Inferior parietal cortex (tissue), 1 donor: ENCODE results near the gene RAP1GAP2.
A peak's percentile ranks its signal among the peaks of the same experiment; 100 is the strongest.
"Not testable (repeated sequence)": the region's sequence is repeated elsewhere in the genome, so short reads cannot be mapped to it uniquely, and the experiment has no call there.

Experiments
- DNase-seq: peaks from one replicate; pipeline ENCODE4 v3.0.0-alpha.2; 2016; ENCODE audit errors: extremely low spot score

RAP1GAP2 gene

DNA sequence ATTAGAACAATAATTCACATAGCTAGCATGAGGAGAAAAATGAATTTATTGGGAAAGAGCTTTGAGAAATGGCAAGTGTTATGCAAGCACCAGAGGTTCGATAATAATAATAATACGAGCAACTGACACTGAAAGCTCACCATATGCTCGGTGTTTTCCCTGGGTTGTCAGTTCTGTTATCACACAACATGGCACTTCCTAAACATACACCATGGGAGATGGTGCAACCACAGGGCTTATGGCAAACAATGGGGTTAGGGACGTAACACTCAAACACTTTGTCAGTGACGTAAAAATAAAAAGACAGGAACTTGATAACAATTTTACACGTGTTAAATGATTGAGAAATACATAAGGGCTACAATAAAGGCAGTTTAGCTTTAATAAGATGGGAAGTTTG is 243.5 kb downstream of the RAP1GAP2 start:
- no peak for DNase-seq

DNA sequence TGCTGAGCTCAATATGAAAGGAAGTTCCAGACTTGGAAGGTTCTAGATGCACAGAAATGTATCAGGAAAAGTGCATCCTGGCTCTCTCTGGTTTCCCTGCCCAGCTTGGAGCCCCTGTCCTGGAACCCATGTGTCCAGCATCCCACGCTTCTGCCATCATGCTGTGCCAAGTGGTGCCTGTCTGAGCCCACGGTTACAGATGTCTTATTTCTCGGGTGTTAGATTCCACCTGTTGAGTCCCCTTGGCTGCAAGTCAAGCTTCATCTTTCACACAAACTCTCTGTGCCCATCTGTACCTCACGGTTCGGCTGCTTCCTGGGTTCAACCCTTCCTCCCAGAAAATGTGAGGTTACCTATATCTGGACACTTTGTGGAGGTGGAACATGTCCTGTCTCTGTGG is 244.6 kb downstream of the RAP1GAP2 start:
- peak; percentile 33 for DNase-seq

DNA sequence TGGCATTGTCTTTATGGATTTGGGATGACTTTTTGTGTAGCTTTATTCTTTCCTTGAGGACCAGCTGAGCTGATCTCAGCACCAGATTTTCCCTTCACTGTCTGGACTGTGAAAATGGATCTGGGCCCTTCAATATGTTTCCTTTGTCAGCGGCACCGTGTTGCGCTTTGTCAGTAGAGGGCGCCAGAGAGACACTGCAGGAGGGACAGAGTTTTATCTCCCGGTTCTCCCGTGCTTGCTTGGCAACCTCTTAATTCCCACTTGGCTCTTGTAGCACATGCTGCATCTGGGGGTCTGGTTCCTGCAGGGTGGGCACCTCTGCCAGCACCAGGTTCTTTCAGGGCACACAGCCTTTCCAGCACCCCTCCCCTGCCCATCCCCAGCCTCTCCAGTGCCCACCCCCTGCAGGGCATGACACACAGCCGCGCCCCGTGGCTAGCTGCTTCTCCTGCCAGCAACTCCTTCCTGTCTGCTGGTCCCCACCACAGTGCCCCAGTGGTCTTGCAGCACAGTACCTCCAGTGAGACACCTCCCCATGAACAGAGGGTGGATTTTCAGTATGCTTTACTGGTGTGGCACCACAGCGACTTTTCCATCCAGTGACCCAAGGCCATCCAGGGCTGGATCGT is 247.6 kb downstream of the RAP1GAP2 start:
- no peak for DNase-seq

DNA sequence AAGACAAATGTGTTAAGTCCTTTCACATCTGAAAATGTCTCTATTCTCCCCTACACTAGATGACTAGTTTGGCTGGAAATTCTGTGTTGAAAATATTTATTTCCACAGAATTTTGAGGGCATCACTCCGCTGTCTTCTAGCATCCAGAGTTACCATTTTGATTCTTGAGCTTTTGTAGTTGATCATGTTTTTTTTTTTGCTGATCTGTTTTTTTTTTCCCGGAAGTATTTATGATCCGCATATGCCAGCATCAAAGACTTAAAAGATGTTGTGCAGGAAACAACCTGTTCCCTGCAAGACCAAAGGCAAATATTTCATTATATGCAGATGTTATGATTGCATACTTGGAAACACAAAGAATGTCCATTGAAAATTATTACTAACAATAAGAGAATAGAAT is 250.5 kb downstream of the RAP1GAP2 start:
- DNase-seq, result no peak

DNA sequence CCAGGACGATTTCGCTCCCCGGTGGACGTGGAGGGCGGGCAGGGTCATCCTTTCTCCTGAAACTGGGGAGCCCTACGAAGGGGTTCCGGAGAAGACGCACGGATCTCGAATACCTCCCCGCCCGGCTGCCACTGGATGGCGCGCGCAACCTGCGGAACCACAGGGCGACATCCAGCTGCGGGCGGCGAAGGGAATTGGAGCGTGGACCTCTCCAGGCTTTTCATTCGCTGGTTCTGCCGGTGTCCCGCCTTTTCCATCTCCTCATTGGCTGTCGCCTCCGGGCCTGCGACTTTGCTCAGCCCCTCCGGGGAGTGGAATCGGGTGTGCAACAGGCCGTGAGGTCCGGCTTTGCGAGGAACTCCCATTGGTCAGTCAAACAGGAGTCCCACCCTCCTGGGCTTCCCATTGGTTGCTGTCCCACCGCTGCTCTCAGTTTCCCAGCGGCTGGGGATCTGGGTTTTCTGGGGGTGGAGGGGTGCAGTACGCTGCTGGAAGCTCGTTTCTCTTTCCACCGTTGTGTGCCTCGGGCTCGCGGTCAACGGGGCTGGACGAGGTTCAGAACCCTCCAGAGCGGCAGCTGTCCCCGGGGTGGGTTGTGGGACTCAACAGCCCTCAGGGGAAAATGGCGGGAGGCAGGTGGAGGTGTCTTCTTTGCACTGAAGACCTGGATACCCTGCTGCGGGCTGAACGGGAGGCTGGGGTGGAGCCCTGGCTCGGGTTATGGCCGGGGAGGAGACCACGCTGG is 252.7 kb downstream of the RAP1GAP2 start:
- peak; percentile 97 for DNase-seq

DNA sequence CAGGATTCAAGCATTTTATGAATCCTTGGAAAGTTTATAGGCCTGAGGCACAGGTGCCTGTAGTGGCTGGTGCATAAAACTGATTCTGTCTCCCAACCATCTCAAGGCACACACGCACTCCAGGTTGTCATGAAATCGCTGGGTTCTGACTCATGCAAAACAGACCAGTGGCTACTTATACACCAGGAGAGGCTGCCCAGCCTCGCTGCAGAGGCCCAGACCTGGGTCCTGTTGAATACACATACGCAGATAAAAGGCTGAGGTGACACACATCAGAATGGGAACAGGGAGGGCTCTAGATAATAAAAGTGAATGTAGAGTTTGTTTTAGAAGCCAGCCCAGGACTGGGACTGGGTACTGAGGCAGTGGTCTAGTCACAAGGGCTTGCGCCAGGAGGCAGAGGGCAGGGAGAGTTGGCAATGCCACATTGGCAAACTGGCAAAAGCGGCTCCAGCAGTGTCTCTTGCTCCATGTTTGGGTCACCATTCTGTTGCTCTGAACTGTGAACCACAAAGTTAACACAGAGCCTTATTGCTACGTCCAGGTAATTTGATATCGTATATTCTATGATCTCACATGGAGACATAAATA is 253.6 kb downstream of the RAP1GAP2 start:
- no peak for DNase-seq

DNA sequence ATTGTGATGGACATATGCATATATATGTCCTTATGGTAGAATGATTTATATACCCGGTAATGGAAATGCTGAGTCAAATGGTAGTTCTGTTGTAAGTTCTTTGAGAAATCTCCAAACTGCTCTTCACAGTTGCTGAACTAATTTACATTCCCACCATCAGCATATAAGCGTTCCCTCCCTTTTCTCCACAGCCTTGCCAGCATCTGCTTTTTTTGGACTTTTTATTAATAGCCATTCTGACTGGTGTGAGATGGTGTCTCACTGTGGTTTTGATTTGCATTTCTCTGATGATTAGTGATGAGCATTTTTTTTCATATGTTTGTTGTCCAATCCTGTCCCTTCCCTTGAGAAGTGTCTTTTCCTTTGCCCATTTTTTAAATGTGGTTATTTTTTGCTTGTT is 258.6 kb downstream of the RAP1GAP2 start:
- DNase-seq, result not testable (repeated sequence)

DNA sequence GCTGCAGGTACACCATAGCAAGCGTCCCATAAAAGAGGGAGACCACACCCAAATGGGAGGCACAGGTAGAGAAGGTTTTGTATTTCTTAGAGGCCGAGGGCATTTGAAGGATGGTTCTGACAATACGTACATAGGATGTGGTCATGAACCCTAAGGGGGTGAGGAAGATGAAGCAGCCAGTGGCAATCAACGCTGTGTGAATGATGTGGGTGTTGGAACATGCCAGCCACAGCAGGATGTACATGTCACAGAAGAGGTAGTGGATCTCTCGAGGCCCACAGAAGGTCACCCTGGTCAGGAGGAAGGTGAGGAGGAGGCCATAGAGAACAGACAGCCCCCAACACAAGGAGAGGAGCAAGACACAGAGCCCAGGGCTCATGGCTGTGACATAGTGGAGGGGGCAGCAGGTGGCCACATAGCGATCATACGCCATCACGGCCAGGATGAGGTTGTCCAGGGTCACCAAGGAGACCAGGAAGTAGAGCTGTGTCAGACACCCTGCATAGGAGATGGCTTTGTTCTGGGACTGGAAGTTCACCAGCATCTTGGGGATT is 266.7 kb downstream of the RAP1GAP2 start:
- DNase-seq, result not testable (repeated sequence)

DNA sequence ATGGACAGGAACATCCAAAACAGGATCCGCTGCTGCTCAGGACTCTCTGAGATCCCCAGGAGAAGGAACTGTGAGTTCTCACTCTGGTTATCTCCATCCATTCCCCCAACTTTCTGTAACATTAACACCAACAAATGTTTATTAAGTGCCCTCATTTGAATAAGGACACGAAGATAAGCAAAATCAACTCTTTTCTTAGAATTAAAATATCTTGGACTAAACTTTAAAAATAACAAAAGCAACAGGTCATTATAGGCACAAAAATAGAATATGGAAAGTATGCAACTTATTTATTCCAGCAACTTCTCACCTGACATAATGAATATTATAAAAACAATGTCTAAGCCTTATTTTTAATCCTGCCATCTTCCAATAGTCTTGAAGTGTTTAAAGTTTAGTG is 267.3 kb downstream of the RAP1GAP2 start, which contains the start of gene OR1D5:
Gene OR1D5 (minus strand): TSS at position 101 of the 400 bp plus-strand sequence. CDS start 0 bp downstream, at position 101.
- DNase-seq, result not testable (repeated sequence)

DNA sequence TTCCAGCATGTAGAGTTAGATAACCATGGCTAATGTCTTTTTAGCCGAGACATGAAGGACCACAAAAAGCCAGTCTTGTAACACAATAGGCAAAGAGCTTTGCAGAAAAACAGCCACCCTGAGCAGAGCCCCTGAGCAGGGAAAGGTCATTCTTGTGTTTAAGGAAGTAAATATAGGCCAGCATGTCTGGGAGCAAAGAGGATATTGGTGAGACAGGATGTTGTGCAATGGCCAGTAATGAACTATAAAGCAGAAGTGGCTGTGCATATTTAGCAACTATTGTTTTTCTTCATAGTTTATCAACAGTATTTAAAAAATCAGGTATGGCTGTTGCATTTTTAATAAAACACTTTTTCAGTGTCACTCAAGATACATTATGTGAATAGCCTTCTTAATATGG is 269.0 kb downstream of the RAP1GAP2 start:
- not testable (repeated sequence) for DNase-seq

DNA sequence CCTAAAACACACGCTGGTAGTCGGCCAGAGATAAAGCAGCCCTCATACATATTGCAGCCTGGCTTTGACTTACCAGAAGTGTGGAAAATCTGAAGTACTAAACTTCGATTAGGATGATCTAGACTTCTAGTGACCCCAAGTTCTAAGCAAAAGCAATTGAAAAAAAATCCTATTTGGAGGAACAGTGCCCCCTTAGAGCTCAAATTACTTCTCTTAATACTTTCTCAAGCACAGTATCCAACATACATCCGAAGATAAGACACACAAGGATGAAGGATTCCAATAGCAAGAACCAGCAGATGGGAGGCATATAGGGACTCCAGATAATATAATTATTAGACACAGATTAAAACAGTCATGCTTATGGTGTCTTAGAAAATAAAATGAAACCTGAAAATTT is 277.6 kb downstream of the RAP1GAP2 start:
- not testable (repeated sequence) for DNase-seq
